HG03025 (cell line): ENCODE measurements around the gene MAFB.
A peak's percentile ranks its signal among the peaks of the same experiment; 100 is the strongest.
"Not testable (repeated sequence)": the region's sequence is repeated elsewhere in the genome, so short reads cannot be mapped to it uniquely, and the experiment has no call there.

Experiments used
- ATAC-seq: cut with Tn5 transposase; IDR thresholded peaks from one replicate; pipeline ENCODE4 v1.9.1; 2021; ENCODE audit warnings: mild to moderate bottlenecking, moderate library complexity; ENCODE audit not compliant: unreplicated experiment, low FRiP score

Gene MAFB

DNA sequence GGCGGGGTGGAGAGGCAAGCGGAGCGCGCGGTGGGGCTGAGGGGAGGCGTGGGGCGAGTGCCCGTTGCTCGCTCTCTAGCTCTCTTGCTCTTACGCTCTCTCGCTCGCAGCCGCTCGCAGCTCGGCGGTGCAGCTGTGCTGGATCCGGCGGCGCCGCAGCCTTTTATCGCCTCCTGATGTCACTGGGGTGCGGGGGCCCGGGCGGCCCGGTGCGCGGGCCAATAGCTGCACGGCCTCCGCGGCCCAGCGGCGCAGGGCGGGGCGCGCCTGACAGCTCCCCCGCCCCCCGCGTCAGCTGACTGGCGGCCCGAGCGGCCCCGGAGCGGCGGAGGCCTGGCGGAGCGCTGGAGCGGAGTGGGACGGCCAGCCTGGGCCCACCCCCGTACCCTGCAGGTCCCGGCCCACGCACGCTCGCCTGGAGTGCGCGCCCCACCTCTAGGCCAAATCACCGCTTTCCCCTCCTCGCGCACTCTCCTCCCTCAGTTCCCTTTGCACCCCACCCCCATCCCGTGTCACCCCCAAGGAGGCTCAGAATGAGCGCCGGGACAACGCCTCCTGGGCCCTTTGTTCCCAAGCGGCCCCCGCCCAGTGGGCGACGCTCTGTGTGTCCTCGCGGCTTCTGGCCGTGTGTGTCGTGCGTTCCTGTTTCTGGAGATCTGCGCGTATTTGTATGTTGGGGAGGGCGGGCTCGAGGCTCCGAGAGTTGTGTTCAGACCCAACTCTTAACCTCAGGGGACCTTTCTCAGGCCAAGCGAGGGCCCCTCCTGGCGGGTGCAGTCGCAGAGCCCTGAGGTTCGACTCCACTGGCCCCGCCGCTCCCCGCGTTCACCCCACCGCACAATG is at the start of gene MAFB:
Gene MAFB, minus strand, starts transcription at position 137 of the 843 bp plus-strand sequence. CDS start 386 bp downstream, outside the sequence.
- peak; percentile 59 for ATAC-seq

GRCh38 chr20:40736468-40736867 is 47.4 kb upstream of the MAFB start:
- ATAC-seq = not testable (repeated sequence)

- no peak for ATAC-seq
Observed at GRCh38 chr20:40728996-40729395, 40.0 kb upstream of the MAFB start.

- no peak for ATAC-seq
Observed at GRCh38 chr20:40728470-40728869, 39.4 kb upstream of the MAFB start.

DNA sequence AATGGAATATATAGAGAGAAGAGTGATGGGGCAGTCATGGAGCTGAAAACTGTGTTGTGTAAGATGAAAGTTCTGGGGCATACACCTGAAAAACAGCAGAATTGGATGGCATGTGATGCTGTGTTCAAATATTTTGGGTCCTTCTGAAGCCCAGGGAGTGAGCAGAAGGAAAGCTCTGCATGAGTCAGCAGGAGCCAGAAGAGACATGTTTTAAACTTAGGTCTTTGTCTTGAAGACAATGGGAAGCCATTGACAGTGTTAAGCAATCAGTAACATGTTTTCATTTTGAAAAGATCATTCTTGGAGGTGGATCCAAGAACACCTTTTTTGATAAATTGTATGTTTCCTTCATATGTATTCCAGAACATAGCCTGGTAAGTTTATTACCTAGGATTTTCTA is 38.9 kb upstream of the MAFB start:
- no peak for ATAC-seq

- no peak for ATAC-seq
Observed at GRCh38 chr20:40726776-40727175, 37.7 kb upstream of the MAFB start.

- no peak for ATAC-seq
Observed at GRCh38 chr20:40724566-40724965, 35.5 kb upstream of the MAFB start.

DNA sequence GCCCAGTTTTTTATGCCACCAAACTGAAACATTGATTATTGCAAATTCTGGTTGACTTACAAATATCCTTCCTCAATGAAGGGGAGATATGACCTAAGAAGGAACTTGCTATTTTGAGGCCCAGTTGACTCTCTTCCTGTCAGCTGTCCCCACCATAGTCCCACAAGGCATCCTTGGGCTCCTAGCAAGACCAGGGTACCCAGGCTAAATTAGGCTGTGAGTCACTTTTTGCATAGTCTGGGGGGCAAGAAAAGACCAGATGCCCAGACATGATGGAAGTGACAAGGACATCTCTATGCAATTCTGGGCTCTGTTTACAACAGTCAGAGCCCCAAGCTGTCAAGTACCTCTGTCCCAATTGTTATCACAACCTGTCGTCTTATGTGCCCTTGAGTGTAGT is 31.8 kb upstream of the MAFB start:
- ATAC-seq = no peak

- ATAC-seq = no peak
Observed at GRCh38 chr20:40720099-40720498, 31.1 kb upstream of the MAFB start.

GRCh38 chr20:40718982-40719729 is 30.1 kb upstream of the MAFB start:
- ATAC-seq = no peak

DNA sequence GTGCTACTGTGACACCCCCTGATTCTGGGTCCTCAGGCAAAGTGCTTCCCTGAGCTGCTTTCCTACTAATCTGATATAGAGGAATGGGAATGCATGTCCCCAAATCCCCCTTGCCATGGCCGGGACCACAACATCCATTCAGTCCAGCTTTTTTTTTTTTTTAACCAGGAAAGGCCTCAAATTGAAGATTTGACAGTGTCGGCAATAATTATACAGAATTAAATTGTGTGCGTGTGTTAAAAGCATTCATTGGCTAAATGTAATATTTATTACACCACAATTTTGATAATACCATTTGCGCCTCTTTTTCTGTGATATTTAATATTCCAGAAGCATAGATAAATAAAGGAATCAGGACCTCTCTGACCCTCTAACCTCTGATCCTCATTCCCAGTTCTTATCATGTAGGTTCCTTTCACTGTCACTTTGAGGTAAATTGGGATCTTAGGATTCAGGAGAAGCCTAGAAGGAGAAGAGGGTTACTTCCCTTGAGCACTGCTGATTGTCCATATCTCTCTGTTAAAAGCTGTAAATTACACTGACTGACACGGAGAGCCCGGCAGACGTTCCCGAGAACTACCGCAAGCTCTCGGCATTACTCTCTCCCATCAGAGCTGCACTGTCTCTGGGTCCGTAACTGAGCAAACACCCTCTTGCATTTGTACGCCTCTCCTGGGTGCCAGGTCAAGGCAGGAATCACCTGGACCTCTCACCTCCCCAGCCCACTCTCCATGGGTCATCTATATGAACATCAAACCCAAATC is 29.4 kb upstream of the MAFB start:
- ATAC-seq = no peak

DNA sequence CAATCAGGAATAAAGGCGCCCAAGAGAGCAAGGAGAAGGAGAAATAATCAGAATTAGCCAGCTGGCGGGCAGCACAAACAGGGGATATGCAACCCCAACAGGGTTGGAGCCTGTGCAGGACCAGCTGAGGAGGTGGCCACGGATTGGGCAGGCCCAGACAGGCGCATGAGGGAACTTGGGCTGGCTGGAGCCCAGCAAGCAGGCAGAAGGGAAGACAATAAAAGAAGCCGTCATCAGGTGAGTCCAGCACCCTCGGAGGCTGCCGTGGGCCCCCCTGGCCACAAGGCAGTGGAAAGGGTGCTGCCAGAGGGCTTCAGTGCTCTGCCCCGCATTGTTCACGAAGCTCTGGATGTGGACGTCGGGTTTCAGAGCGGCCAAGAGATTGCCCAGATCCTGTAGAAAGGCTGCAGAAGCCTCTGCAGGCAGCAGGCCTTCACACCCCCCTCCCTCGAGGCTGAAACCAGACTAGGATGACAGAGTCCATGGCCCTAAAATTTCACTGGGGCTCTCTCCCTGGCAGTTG is 28.4 kb upstream of the MAFB start:
- no peak for ATAC-seq

DNA sequence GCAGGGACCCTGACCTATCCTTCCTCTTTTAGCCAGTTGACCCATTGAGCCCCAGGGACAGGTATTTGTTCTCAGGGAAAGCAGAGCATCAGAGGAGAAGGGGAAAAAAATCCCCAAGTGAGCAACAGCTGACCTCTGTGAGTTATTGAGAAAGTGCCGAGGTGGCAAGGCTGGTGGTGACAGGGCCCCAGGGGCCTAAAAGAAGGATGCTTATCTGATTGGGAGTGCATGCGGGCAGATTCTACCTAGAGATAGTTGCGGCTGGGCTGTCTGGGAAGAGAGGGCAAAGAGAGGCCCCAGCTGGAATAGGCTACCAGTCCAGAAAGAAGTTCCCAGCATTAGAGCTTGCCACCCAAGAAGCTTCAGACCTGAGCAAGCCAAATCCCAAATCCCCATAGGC is 26.5 kb upstream of the MAFB start:
- no peak for ATAC-seq

GRCh38 chr20:40714916-40715315 is 25.9 kb upstream of the MAFB start:
- no peak for ATAC-seq

DNA sequence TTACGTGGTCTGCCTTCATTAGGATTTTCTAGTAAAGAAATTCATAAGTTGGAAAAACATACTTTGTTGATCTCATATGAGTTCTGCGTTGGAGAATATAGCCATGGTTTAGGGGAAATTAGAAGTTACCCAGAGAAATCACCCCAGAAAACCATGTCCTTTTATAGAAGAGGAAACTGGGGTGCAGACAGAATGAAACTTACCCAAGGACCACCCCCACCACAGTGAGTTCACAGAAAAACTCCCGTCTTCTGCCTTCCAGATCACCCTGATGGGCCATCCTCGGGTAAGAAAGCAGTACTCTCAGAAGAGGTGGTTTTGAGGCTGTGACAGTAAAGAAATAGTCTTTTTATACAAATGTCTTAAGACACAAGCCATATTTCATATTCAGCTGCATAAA is 25.1 kb upstream of the MAFB start:
- ATAC-seq = no peak

DNA sequence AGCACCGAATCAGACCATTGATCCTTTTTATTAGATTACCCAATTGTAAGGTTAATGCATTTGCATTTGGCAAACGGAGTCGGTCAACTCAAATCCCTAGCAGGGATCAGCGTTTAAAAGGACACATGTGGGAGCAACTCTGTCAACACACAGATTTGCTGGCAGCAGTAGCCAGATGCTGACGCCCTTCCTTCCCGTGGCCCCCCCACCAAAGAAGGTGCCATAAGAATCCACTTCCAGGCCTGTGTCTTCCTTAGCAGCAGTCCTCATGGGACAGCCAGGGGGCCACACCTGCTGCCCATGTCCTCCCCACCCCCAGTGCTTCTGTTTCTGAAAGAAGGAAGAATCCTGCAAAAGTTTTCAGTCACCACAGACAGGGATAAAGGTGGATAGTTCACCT is 24.5 kb upstream of the MAFB start:
- ATAC-seq = no peak

DNA sequence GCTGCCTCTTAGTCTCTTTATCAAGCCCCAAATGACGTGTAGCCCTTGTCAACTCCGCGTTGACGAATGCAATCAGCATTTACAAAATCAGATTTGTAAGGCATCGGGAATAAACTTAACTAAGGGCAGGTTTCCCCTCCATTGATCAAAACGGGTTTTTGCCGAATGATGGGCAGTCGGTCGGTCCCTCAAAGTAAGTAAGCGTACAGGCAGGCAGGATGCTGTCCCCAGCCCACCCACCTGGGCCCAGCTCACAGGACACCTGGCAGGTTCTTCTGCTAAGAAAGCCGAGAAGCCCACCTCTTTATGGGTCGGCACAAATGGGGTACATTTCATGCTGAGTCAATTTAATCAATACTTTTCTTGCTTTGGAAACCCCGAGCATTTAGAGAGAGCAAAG is 22.0 kb upstream of the MAFB start:
- no peak for ATAC-seq

GRCh38 chr20:40710603-40711002 is 21.6 kb upstream of the MAFB start:
- no peak for ATAC-seq

DNA sequence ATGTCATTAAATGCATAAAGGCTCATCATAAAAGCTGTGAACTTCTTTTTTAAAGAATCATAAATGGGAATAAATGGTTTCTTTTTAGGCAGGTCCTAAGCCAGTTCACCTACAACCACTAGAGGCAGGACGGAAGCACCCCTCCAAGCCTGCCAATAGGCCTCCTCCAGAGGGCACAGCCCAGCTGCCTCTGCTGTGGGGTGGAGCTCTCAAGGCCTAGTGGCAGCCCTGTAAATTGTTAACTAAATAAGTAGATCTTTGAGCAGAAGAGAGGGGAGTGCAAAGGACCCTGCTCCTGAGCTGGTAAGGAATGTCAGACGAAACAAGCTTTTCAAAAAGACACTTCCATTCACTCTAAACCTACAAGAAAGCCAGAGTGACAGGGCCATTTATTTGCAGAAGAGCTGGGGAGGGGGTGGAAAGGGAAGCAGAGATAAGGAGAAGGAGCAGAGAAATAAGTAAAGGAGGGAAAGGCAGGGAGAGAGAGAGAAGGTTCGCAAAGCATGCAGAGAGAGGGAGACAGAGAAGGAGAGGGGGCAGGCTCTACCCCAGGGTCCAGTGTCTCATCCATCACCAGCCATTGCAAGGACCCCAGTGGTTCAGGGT is 18.0 kb upstream of the MAFB start:
- ATAC-seq = no peak

- ATAC-seq = no peak
Observed at GRCh38 chr20:40705413-40705812, 16.4 kb upstream of the MAFB start.
